Lower lobe of right lung (tissue), 2 donors: ENCODE data around the gene ZSCAN22. TPM values are rescaled to one million over a fixed set of nuclear protein-coding genes. Genes with fewer than 3 reads are reported as not detected.
"Not testable (repeated sequence)": the region's sequence is repeated elsewhere in the genome, so short reads cannot be mapped to it uniquely, and the experiment has no call there.

Experiments
- ATAC-seq, 2 donors: fragments of 200-7000 bp; cut with Tn5 transposase; one replicate each; pipeline ENCODE4 v1.9.1; 2020 to 2022; ENCODE audit warnings: mild to moderate bottlenecking in 2 of 2, moderate library complexity in 2 of 2
- DNase-seq: peaks from one replicate; pipeline ENCODE4 v3.0.0-alpha.2; 2020
- H3K27ac ChIP-seq: fragments of 200-600 bp; one replicate; pipeline ENCODE4 v1.8.0; 2022
- H3K27me3 ChIP-seq: fragments of 200-600 bp; one replicate; pipeline ENCODE4 v1.8.0; 2022; ENCODE audit warnings: low read depth
- H3K36me3 ChIP-seq: fragments of 200-600 bp; one replicate; pipeline ENCODE4 v1.8.0; 2022; ENCODE audit warnings: mild to moderate bottlenecking
- H3K4me1 ChIP-seq: fragments of 200-600 bp; one replicate; pipeline ENCODE4 v1.8.0; 2022
- H3K4me3 ChIP-seq: fragments of 200-600 bp; one replicate; pipeline ENCODE4 v1.8.0; 2022; ENCODE audit warnings: mild to moderate bottlenecking
- H3K9me3 ChIP-seq: fragments of 200-600 bp; one replicate; pipeline ENCODE4 v1.8.0; 2022
- intact Hi-C: fragments of 100-400 bp; cut with DNase I; formaldehyde crosslinking; loops from one replicate; pipeline ENCODE4 v1.11.0; 2022
- total RNA-seq: library from RNA; stranded (reverse); fragmentation: NEBNext Ultra II Directional; extraction: Animal tissue kit (Norgen Biotek cat#: 25700); gene quantifications from one replicate; pipeline ENCODE4 v1.2.1, GENCODE V29; 2021
- TF ChIP-seq, protein P1 (sequence below): fragments of 200-600 bp; IDR thresholded peaks from one replicate; pipeline ENCODE4 v1.8.0; 2022; ENCODE audit warnings: antibody characterized with exemption, mild to moderate bottlenecking
- donor health status: DM: no; HTN: yes; CAD: no; lungs with severe emphysema.

ZSCAN22 gene
- total RNA-seq, 1 donor from 2014 or later: 3.6 TPM

- Histone ChIP-seq H3K27me3 (no peaks in the 10 kb centered on the region), H3K27ac (peak overlapping the region; percentile 94), H3K36me3 (peaks cover 33% of the 10 kb centered on the region), H3K4me3 (peak overlapping the region; percentile 87), H3K4me1 (peaks cover 13% of the 10 kb centered on the region), H3K9me3 (no peaks in the 10 kb centered on the region)
- no peak for DNase-seq
- intact Hi-C loops: no loop called here
- TF ChIP-seq, protein P1, sequence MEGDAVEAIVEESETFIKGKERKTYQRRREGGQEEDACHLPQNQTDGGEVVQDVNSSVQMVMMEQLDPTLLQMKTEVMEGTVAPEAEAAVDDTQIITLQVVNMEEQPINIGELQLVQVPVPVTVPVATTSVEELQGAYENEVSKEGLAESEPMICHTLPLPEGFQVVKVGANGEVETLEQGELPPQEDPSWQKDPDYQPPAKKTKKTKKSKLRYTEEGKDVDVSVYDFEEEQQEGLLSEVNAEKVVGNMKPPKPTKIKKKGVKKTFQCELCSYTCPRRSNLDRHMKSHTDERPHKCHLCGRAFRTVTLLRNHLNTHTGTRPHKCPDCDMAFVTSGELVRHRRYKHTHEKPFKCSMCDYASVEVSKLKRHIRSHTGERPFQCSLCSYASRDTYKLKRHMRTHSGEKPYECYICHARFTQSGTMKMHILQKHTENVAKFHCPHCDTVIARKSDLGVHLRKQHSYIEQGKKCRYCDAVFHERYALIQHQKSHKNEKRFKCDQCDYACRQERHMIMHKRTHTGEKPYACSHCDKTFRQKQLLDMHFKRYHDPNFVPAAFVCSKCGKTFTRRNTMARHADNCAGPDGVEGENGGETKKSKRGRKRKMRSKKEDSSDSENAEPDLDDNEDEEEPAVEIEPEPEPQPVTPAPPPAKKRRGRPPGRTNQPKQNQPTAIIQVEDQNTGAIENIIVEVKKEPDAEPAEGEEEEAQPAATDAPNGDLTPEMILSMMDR: no peak
- no peak for ATAC-seq
These were observed 20.9 kb upstream of the ZSCAN22 start for GRCh38 chr19:58305932-58306323.

- peaks cover 51% of the 10 kb centered on the region for H3K36me3 ChIP-seq
- H3K27me3 ChIP-seq: no peaks in the 10 kb centered on the region
- DNase-seq (no peak), ATAC-seq (no peak)
- peaks cover 13% of the 10 kb centered on the region for H3K4me1 ChIP-seq
- TF ChIP-seq, protein P1: no peak
- intact Hi-C loops: no loop called here
- no peak overlapping the region for H3K27ac ChIP-seq
- no peaks in the 10 kb centered on the region for H3K9me3 ChIP-seq
- H3K4me3 ChIP-seq: no peak overlapping the region
These were observed 19.1 kb upstream of the ZSCAN22 start for GRCh38 chr19:58307736-58308135.

DNA sequence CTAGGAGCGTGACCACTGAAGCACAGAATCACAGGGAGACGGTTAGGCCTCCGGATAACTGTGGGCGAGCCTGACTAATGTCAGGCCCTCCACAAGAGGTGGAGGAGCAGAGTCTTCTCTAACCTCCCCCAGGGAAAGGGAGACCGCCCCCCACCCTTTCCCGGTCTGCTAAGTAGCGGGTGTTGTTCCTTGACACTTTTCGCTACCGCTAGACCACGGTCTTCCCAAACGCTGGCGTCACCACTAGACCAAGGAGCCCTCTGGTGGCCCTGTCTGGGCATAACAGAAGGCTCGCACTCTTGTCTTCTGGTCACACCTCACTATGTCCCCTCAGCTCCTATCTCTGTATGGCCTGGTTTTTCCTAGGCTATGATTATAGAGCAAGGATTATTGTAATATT, 16.1 kb upstream of the ZSCAN22 start:
- ATAC-seq, H3K4me3 ChIP-seq: not testable (repeated sequence)
- H3K36me3 ChIP-seq: peaks cover 80% of the 10 kb centered on the region

DNA sequence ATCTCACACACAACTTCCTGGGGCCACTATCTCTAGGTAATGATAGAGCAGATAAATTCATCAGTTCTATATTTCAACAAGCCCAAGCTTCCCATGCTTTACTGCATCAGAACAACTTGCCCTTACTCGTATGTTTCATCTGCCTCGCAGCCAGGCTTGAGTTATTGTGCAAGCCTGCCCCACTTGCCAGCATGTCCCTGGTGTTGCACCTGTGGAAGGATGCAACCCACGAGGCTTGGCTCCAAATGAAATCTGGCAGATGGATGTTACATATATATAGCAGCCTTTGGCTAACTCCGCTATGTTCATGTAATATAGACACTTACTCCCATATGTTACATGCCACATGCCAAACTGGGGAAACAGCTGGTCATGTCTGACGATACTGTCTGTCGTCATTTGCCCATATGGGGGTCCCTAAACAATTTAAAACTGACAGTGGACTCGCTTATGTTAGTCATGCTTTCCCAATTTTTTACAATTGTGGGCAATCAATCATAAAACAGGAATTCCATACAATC, 15.4 kb upstream of the ZSCAN22 start:
- Histone ChIP-seq H3K4me3 (no peak overlapping the region), H3K9me3 (no peaks in the 10 kb centered on the region), H3K27ac (no peak overlapping the region), H3K4me1 (peaks cover 5% of the 10 kb centered on the region), H3K36me3 (peaks cover 87% of the 10 kb centered on the region), H3K27me3 (no peaks in the 10 kb centered on the region)
- intact Hi-C loops: no loop called here
- TF ChIP-seq, protein P1: no peak
- ATAC-seq: no peak
- DNase-seq: no peak

More for the DNA sequence above, 16.1 kb upstream of the ZSCAN22 start:
- H3K9me3 ChIP-seq, H3K27ac ChIP-seq, intact Hi-C loops, H3K27me3 ChIP-seq, DNase-seq: not testable (repeated sequence)
- TF ChIP-seq, protein P1: peak; percentile 47
- peaks cover 12% of the 10 kb centered on the region for H3K4me1 ChIP-seq

GRCh38 chr19:58315580-58315979, 11.2 kb upstream of the ZSCAN22 start:
- Histone ChIP-seq H3K4me3 (no peak overlapping the region), H3K27me3 (no peaks in the 10 kb centered on the region), H3K36me3 (peaks cover 61% of the 10 kb centered on the region), H3K27ac (no peak overlapping the region), H3K9me3 (no peaks in the 10 kb centered on the region), H3K4me1 (no peaks in the 10 kb centered on the region)
- intact Hi-C loops: no loop called here
- TF ChIP-seq, protein P1: no peak
- DNase-seq: no peak
- ATAC-seq: no peak
